ELF-1 (cell line): Measurements from ENCODE around the gene RTCA.
"Not testable (repeated sequence)": the region's sequence is repeated elsewhere in the genome, so short reads cannot be mapped to it uniquely, and the experiment has no call there.

Experiments
- DNase-seq: peaks from one replicate; pipeline ENCODE4 v3.0.0-alpha.2; 2016; ENCODE audit warnings: low read depth, low spot score

RTCA gene

DNA sequence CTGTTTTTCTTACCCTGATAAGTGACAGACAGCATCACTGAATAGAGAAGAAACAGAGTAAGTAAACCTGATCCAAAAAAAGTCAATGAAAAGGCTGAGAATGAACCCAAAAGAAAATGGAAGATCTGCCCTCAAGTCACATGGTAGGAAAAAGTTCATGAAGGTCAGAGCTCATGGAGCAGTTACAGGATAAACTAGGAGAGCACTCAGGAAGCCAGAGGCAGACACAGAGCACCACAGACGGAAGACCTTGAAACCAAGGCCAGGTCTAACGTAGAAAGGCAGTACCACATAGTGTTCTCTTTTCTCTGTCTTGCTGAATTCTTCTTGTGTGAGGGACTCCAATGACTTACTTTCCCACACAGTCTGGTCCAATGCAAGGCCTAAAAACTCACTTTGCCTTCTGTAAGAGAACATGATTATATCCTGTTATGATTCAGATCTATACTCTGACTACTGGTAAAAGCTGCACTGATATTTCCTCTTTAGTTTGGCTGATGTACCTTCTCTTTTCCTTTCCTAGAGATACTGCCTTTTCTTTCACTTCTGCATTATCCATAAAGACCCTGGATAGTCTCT, 40.8 kb downstream of the RTCA start:
- DNase-seq: no peak

DNA sequence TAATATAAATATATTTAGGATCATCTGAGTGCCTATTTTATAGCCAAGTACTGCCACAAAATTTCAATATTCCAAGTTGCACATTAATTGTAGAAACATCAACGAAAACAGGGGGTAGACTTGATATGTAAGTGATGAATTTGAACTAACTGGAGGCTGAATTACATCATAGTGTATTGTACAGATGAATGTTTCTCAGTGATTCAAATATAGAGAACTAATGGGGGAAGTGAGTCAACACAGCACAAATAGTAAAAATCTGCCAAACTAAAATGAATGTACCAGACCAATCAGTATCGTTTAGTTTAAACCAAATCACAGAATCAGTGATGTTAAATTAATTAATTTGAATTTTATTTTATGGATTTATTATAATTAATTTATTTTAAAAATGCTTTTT, 42.8 kb downstream of the RTCA start:
- DNase-seq: no peak

DNA sequence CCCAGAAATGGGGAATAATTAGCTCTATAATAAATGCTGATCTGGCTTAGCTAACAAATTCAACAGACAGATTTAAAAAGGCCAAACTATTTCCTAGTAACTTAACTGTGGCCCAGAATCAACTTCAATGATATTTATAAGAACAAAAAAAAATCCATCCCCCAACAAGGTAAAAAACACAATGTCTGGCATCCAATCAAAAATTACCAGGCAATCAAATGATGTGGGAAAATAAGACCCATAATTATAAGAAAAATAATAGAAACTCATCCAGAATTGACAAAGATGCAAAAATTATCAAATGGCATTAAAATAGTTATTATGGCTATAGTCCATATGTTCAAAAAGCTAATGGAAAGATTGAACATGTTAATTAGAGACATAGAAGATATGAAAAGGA, 43.8 kb downstream of the RTCA start:
- no peak for DNase-seq

DNA sequence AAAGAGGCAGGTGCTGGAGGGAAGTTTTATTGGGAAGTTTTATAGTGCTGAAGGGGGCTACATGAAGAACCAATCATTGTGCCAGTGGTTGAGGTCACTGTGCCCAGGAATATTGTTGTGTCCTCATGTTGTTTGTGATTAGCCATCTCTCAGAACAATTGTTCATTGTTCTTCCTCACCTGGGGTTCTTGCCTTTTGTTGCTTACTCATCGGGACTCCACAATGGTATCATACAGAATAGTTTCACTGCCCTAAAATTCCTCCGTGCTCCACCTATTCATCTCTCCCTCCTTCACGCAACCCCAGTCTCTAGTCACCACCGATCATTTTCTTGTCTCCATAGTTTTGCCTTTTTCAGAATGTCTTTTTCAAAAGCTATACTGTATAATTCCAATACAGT, 47.4 kb downstream of the RTCA start:
- DNase-seq: no peak

DNA sequence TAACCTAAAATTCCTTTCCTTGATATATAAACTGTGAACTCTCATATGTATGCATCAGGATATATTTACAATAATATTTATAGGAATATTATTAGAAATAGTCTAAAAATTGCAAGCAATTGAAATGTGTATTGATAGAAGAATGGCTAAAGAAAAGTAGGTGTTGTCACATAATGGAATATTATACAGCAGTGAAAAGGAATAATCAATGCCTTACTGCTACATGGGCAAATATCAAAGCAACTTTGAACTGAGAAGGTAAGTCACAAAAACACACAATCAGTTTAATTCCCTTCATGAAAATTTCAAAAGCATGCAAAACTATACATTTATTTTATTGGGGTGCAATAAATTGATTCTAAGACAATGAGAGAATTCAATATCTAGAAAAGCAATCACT, 50.6 kb downstream of the RTCA start:
- no peak for DNase-seq

DNA sequence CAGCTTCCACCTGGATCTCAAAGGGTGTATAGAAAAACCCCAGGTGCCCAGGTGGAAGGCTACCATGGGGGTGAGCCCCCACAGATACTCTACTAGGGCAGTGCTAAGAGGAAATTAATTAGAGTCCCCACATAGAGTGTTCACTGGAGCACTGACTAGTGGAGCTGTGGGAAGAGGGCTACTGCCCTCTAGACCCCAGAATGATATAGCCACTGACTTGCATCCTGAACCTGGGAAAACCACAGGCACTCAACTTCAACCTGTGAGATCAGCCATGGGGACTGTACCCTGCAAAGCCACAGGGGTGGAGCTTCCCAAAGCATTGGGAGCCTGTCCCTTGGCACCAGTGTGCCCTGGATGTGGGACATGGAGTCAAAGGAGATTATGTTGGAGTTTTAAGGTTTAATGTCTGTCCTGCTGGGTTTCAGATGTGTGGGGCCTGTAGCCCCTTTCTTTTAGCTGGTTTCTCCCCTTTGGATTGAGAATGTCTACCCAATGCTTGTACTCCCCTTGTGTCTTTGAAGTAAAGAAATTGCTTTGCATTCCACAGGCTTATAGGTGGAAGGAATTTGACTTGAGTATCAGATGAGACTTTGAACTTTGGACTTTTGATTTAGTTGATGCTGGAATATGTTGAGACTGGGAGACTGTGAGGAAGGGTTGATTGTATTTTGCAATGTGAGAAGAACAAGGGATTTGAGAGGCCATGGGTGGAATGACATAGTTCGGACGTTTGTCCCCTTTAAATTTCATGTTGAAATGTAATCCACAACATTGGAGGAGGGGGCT, 54.5 kb downstream of the RTCA start:
- DNase-seq: no peak

DNA sequence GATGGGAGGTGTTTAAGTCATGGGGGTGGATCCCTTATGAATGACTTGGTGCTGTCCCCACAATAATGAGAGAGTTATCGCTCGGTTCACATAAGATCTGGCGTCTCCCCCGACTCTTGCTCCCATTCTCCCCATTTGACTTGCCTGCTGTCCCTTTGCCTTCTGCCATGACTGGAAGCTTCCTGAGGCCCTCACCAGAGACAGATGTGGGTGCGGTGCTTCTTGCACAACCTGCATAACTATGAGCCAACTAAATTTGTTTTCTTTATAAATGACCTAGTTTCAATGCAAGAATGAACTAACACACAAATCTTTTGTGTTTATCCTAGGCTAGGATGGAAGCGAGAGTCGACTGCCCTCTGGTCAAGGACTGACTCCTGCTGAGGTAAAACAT, 55.1 kb downstream of the RTCA start:
- DNase-seq: no peak

DNA sequence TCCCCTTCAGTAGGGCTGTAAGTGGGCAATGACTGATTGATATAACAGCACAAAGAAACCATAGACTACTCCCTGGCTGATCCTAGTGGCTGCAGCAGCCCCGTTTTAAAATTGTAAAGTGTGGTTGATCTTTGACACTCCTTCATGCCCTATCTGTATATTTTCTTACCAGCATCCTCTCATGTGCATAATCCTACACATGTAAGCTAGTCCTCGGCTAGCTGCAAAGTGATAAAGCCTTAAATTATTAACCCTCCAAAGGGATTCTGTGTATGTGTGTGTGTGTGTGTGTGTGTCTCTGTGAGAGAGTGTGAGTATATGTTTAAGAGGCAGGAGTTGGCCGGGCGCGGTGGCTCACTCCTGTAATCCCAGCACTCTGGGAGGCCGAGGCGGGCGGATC, 55.5 kb downstream of the RTCA start:
- DNase-seq: no peak

DNA sequence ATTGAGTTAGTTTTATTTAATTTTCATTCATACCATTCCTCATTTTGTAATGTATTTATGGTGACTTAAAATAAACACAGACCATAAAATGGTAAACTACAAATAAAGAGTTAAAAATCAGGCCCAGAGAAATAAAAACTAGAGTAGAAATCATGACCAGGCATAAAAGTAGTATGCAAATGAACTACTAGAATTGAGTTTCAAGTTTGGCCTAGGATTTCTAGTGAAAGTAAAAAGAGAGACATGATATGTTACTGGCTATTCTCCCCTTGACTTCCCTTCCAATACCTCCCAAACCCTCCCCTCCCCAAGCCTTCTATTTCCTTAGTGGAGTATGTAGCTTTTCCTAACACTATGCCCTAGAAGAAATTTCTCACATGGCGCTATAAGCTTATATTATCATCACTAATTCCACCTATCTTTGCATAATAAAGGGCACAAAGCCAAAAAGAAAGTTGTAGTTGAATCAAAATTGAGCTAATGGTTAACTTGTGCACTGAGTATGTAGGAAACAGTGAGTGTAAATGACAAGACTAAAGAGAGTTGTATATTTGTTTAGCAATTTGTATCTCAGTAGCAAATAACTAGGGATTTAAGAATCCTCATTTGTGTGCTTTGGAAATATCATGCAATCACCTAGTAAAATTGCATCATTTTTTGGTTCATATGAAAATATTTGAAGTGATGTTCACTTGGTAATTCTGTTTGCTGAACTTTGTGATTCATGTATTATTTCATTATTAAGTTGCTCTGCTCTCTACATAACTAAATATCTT, 56.6 kb downstream of the RTCA start:
- DNase-seq: no peak

DNA sequence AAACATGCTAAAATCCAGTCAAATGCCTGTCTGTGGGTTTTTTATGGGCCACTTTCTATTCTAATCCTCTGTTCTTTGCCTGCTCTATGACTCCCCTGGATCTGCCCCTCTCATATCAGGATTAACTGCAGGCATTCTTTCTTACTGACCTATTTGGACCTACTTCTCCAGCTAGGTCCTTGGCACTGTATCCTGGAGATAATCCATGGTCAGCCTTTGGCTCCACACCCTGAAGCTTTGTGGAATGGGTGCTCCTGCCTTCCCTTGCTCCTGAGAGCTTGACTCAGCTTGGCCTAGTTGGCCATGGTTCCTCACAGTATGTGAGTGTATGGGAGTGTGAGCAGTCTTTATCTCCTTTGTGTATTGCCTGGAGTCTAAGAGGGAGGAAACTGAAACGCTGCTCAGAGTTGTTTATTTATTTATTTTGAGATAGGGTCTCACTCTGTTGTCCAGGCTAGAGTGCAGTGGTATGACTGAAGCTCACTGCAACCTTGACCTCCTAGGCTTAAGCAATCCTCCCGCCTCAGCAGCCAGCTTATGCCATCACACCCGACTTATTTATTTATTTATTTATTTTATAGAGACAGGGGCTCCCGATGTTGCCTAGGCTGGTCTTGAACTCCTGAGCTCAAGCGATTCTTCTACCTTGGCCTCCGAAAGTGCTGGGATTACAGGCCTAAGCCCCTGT, 57.5 kb downstream of the RTCA start:
- no peak for DNase-seq

DNA sequence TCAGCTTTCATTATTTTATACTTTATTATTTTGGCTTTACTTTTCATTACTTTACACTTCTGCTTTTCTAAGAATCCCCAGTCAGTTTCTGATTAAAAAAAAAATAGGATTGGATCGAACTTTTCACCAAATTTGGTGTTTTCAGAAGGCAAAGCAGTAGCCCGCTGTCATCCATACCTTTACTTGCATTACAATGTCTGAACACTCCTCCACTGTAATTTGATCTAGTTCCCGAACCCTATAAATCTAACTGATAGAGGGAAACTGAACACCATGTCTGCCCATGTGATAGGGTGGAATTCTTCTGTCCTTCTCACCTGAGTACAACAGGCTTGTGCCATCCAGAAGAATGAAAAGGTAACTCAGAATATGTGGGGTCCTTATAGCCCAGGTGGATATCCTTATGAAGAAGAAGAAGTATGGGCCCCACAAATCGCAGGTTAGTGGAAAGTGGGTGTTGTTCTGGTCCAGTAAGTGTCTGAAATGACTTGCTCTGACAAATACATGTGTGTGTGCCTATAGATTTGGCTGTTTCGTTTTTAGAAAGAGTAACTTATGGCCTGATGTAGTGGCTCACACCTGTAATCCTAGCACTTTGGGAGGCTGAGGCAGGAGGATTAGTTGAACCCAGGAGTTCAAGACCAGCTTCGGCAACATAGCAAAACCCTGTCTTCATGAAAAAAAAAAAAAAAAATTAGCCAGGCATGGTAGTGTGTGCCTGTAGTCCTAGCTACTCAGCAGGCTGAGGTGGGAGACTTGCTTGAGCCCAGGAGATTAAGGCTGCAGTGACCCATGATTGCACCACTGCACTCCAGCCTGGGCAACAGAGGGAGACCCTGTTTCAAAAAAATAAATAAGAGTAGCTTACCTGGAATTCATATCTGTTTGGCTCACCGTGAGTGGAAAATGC, 59.7 kb downstream of the RTCA start:
- no peak for DNase-seq

DNA sequence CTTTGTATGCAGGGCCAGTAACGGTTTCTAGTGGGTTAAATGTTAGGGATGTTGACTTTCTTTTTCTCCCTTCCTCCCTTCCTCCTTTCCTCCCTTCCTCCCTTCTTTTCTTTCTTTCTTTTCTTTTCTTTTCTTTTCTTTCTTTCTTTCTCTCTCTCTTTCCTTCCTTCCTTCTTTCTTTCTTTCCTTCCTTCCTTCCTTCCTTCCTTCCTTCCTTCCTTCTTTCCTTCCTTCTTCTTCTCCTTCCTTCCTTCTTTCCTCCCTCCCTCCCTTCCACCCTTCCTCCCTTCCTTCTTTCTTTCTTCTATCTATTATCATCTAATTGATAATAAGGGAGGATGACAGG, 60.3 kb downstream of the RTCA start:
- DNase-seq: not testable (repeated sequence)

DNA sequence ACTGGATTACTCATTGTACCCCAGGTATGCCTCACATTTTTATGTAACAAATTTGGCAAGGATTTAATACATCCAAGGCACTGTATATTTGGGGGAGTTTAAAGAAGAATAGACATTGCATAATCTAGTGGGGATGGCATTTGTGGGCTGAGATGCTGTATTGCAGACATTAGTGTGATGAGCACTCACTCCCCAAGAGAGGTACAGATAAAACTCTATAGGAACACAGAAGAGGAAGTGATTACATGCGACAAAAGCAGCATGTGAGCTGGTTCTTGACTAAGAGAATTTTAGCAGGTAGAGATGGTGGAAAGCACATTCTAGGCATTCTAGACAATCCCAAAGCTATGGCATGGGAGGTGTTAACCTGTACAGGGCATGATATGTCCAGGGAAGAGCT, 62.1 kb downstream of the RTCA start:
- DNase-seq: no peak

DNA sequence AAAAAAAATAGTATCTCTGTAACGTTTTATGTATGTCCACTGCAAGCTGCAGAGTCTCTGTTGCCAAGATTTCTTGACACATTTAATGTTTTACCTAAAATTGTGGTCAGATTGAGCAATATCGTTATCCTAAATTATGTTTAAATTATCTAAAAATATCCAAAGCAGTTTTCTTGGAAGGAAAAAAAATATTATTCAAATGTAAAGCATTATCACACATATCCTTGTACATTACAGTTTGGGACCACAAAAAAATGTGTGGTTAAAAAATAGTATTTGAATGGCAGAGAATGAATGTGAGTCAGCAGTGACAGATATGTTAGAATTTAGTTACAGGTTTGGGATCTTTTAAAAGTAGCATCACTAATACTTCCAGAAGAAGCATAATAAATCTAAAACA, 65.1 kb downstream of the RTCA start:
- not testable (repeated sequence) for DNase-seq

DNA sequence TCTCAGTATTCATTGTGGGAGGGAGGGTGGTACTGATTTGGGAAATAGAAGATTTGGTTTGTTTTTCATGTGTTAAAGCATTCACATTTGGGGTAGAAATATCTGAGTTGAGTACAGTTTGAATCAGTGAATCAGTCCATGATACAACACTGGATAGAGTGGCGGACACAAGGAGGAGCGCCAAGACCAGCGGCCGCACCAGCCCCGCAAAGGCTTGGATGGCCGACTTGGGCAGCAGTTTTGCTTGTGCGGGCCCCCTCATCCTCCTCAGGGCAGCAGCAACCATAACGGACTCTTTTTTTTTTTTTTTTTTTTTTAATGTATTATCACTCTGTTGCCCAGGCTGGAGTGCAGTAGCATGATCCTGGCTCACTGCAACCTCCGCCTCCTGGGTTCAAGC, 66.3 kb downstream of the RTCA start:
- DNase-seq: no peak

DNA sequence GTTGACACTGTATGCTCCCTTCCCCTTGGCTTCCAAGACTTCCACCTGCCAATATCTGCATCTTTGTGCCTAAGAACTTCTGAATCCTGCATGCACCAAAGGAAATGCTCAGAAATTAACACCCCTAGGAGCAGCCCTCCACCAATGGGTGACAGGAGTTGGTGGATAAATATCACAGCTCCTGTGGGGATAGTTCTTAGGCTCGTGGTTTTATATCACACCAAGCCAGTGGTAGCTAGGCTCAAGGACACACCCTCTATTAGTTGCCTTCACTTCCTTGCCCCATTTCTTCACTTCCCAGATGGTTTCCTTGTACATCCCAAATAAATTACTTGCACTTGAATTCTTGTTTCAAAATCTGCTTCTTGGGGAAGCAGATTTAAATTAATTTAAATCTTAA, 69.4 kb downstream of the RTCA start:
- no peak for DNase-seq

DNA sequence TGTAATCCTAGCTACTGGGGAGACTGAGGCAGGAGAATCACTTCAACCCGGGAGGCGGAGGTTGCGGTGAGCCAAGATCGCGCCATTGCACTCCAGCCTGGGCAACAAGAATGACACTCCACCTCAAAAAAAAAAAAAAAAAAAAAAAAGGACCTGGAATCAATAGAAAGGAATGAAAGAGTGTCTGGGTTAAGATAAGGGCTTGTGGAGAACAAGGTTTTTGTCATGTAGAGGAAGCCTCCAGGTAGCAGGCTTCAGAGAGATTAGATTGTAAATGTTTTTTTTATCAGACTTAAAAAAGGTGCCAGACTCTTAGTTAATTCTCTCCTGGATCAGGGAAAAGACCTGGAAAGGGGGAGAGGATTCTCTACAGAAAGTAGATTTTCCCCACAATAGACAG, 71.9 kb downstream of the RTCA start:
- DNase-seq: peak; percentile 13

DNA sequence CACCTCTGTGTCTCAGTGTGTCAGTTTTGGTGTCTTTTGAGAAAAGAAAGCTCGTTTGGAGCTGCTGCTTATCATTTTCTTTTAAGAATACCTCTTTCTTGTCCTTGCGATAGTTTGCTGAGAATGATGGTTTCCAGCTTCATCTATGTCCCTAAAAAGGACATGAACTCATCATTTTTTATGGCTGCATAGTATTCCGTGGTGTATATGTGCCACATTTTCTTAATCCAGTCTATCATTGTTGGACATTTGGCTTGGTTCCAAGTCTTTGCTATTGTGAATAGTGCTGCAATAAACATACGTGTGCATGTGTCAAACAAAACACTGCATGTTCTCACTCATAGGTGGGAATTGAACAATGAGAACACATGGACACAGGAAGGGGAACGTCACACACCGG, 73.7 kb downstream of the RTCA start:
- DNase-seq: not testable (repeated sequence)

DNA sequence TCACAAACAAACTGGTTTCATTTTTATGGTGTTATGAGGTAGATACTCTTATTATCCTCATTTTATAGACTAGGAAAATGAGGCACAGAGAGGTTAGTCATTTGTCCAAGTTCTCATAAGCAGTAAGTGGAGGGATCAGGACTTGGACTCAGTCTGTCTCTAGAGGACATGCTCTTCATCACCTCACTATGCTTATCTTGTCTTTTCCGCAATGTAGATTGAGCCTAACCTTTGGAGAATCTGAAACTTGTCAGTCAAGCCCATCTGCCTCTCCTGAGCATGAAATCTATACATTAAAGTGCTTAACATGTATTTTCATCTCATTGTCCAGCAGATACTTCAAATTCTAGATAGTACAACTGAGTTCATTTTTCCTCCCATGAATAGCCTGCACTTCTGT, 74.5 kb downstream of the RTCA start:
- DNase-seq: no peak

DNA sequence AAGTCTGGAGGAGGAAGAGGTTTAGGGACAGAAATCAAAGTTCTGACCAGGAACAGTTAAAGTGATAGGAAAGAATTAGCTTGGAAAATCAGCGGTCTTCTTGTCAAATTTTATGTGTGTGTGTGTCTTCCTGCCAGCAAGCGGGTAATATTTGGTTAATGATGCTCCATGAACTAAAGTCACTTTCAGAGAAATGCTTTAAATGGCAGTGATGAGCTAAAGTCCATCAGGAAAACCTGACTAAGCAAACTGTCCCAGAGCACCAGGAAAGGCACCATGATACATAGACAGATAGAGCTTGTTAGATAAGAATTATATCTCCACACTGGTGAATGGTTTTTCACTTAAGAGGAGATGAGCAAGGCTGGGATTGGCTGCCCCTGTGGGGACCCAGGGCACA, 76.3 kb downstream of the RTCA start:
- DNase-seq: no peak
